ENCODE results near the gene KEL. TPM values are rescaled to one million over a fixed set of nuclear protein-coding genes. Genes with fewer than 3 reads are reported as not detected.

Gene KEL
- total RNA-seq, 1 experiment from 2014 or later = not detected

GRCh38 chr7:142934056-142934455 lies 28.1 kb downstream of the KEL start:
- no peaks in the 10 kb centered on the region for H3K4me1 ChIP-seq
- TF ChIP-seq CTCF (IDR thresholded peaks at IDR 0.05; ENCODE audit: insufficient read depth in 1 of 2, low read depth in 1 of 2, low read length in 1 of 2, severe bottlenecking in 1 of 2, unreplicated experiment in 1 of 2) = no peak
- H3K9me3 Mint-ChIP-seq (ENCODE audit: unreplicated experiment) = no peaks in the 10 kb centered on the region
- H3K36me3 Mint-ChIP-seq (ENCODE audit: insufficient read depth, unreplicated experiment) = no peaks in the 10 kb centered on the region
- no peaks in the 10 kb centered on the region for H3K27me3 ChIP-seq (replicated peaks; ENCODE audit: control insufficient read depth, insufficient read depth, low read length)
- H3K27ac Mint-ChIP-seq (ENCODE audit: unreplicated experiment) = no peak overlapping the region
- H3K36me3 ChIP-seq (ENCODE audit: control insufficient read depth, insufficient read depth, low read length) = no peaks in the 10 kb centered on the region
- H3K4me3 ChIP-seq (ENCODE audit: low read depth, low read length) = no peak overlapping the region
- no peak for DNase-seq
- intact Hi-C loops (cut with micrococcal nuclease; ENCODE audit: unreplicated experiment) = no loop called here
- ChIA-PET CTCF (no interaction called here), POLR2A (no interaction called here)
- H3K4me1 Mint-ChIP-seq (ENCODE audit: low read depth, unreplicated experiment) = no peaks in the 10 kb centered on the region
- no TSS peak for BruUV-seq (replicated peaks)
- no peak overlapping the region for H3K4me3 Mint-ChIP-seq (ENCODE audit: unreplicated experiment)
- H3K27me3 Mint-ChIP-seq (ENCODE audit: insufficient read depth, unreplicated experiment) = no peaks in the 10 kb centered on the region
- H3K9me3 ChIP-seq = 0 out of 2 replicates have a peak, but pooled peaks cover 4% of the 10 kb centered on the region

- CTCF ChIA-PET = no interaction called here
- H3K4me3 ChIP-seq (ENCODE audit: low read depth, low read length) = no peak within 1 kb of the TSS
- H3K9me3 Mint-ChIP-seq (ENCODE audit: unreplicated experiment) = no peaks in the 10 kb centered on the region
- POLR2A ChIA-PET = no interaction called here
- no peaks in the 10 kb centered on the region for H3K36me3 ChIP-seq (ENCODE audit: control insufficient read depth, insufficient read depth, low read length)
- intact Hi-C loops (cut with micrococcal nuclease; ENCODE audit: unreplicated experiment) = no loop called here
- no TSS peak for BruUV-seq (replicated peaks)
- H3K27ac Mint-ChIP-seq (ENCODE audit: unreplicated experiment) = no peak within 1 kb of the TSS
- no peak within 1 kb of the TSS for H3K4me3 Mint-ChIP-seq (ENCODE audit: unreplicated experiment)
- H3K9me3 ChIP-seq = 0 out of 2 replicates have a peak, but pooled peaks cover 4% of the 10 kb centered on the region
- no peak for DNase-seq
- no peaks in the 10 kb centered on the region for H3K36me3 Mint-ChIP-seq (ENCODE audit: insufficient read depth, unreplicated experiment)
- no peaks in the 10 kb centered on the region for H3K27me3 ChIP-seq (replicated peaks; ENCODE audit: control insufficient read depth, insufficient read depth, low read length)
- H3K4me1 Mint-ChIP-seq (ENCODE audit: low read depth, unreplicated experiment) = no peaks in the 10 kb centered on the region
- no peaks in the 10 kb centered on the region for H3K27me3 Mint-ChIP-seq (ENCODE audit: insufficient read depth, unreplicated experiment)
- TF ChIP-seq CTCF (IDR thresholded peaks at IDR 0.05; ENCODE audit: insufficient read depth in 1 of 2, low read depth in 1 of 2, low read length in 1 of 2, severe bottlenecking in 1 of 2, unreplicated experiment in 1 of 2) = no peak
- no peaks in the 10 kb centered on the region for H3K4me1 ChIP-seq
Observed at GRCh38 chr7:142933624-142934023, 28.5 kb downstream of the KEL start, which contains the start of gene TRPV5. Gene TRPV5 (minus strand): TSS chr7:142933746. CDS start chr7:142933459, 287 bp downstream.

- no TSS peak for BruUV-seq (replicated peaks)
- ChIA-PET POLR2A (no interaction called here), CTCF (no interaction called here)
- intact Hi-C loops (cut with micrococcal nuclease; ENCODE audit: unreplicated experiment) = no loop called here
- no peaks in the 10 kb centered on the region for H3K4me1 Mint-ChIP-seq (ENCODE audit: low read depth, unreplicated experiment)
- no peaks in the 10 kb centered on the region for H3K4me1 ChIP-seq
- DNase-seq = no peak
- TF ChIP-seq CTCF (IDR thresholded peaks at IDR 0.05; ENCODE audit: insufficient read depth in 1 of 2, low read depth in 1 of 2, low read length in 1 of 2, severe bottlenecking in 1 of 2, unreplicated experiment in 1 of 2) = no peak
- no peak overlapping the region for H3K27ac Mint-ChIP-seq (ENCODE audit: unreplicated experiment)
- no peaks in the 10 kb centered on the region for H3K27me3 ChIP-seq (replicated peaks; ENCODE audit: control insufficient read depth, insufficient read depth, low read length)
- H3K4me3 Mint-ChIP-seq (ENCODE audit: unreplicated experiment) = no peak overlapping the region
- 0 out of 2 replicates have a peak, but pooled peaks cover 4% of the 10 kb centered on the region for H3K9me3 ChIP-seq
- H3K27me3 Mint-ChIP-seq (ENCODE audit: insufficient read depth, unreplicated experiment) = no peaks in the 10 kb centered on the region
- no peaks in the 10 kb centered on the region for H3K36me3 Mint-ChIP-seq (ENCODE audit: insufficient read depth, unreplicated experiment)
- no peaks in the 10 kb centered on the region for H3K36me3 ChIP-seq (ENCODE audit: control insufficient read depth, insufficient read depth, low read length)
- no peaks in the 10 kb centered on the region for H3K9me3 Mint-ChIP-seq (ENCODE audit: unreplicated experiment)
- no peak overlapping the region for H3K4me3 ChIP-seq (ENCODE audit: low read depth, low read length)
Observed at GRCh38 chr7:142933092-142933475, 29.1 kb downstream of the KEL start.
